Measurements from ENCODE around the gene FCN2.

The FCN2 gene

GRCh38 chr9:134913041-134913712 is 32.6 kb downstream of the FCN2 start:
- DNase-seq, result no peak

DNA sequence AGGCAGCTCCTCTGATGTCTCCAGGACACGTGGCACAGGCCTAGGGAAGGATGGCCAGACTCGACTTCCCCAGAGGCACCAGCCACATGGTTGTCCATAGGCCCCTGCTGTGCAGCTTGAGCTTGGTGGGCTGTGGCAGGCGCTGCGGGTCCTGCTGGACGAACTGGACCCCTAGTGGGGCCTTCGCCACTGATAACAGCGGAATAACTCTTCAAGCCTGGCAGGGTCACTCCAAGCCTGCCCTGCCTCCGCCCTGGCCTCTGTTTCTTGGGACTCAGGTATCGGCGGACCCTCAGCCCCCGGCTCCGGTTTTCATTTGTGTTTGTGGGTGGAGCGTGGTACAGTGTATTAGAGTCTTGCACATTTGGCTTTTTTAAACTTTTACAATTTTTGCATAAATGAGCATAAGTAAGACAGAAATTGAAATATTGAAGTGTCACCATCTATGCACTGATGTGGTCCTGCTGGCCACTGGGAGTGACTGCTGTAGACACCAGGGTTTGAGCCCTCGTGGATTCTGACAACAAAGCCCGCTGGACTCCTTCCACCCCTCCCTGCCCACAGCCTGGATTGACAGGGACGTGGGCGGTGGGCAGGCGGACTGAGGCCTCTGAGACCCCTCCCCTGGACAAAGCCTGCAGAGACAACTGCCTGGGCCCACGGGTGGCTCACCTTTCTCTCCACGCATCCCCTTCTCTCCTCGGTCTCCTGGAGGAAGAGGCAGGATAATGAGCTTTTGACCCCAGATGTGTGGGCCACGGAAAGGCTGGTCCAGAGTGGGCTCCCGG is 33.3 kb downstream of the FCN2 start:
- no peak for DNase-seq

DNA sequence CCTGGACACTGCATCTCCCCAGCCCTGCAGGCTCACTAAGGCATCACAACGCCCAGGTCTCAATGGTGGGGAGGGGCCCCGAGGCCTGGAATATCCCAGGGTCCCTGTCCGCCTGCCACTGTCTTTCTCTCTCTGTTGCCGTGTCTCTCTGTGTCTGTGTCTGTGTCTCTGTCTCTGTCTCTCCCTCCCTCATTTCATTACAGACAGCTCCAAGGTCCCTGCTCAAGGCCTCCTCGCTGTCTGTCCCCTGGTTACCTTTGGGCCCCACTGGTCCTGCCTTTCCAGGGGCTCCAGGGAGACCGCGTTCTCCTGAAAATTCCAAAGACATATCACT is 33.9 kb downstream of the FCN2 start:
- no peak for DNase-seq

GRCh38 chr9:134915046-134915985 is 34.7 kb downstream of the FCN2 start:
- DNase-seq, result no peak

- no peak for DNase-seq
Measured at GRCh38 chr9:134916161-134916665, 35.6 kb downstream of the FCN2 start.

DNA sequence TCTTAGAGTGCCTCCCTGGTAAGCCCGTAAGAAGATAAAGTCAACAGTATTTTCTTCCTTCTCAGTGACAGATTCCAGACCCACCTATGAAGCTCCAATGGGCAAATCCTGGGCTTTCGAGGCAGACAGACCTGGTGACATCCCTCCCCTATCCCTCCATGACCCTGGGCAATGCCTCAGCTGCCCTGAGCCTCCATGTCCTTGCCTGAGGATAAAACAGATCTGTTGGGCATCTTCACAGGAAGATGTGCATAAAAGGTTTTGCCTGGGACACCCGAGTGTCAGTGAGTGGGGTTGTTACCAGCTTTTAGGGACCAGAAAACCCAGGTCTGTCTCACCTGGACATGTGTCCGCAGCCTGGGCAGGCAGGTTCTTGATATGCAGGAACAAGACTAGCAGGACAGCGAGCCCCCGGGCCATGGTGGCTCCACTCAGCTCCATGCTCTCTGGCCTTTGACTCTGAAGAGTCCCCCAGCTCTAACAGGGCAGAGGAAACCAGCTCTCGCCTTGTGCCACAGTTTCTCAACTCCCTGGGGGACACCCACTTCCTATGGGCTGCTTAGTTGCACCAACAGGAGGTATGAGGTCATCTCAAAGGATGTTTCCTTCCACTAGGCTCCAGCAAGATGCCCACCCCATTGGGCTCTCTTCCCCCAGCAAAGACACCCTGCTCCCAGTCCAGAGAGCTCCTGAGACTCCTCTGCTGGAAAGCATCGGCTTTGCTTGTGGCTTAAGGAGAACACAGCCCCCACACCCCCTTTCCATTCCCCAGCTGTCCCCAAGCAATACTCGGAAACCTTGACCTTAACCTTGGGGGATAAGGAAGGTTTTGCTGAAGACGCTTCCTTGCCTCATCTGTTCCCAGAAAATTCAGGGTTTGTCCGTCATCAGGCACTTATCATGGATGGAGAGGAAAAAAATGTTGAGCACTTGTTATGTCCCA is 37.1 kb downstream of the FCN2 start, which contains the start of gene FCN1:
FCN1 (minus strand) TSS at position 482 of the 943 bp plus-strand sequence; CDS start at position 441, 41 bp downstream.
- DNase-seq, result no peak

GRCh38 chr9:134918646-134919045 is 38.0 kb downstream of the FCN2 start:
- no peak for DNase-seq

DNA sequence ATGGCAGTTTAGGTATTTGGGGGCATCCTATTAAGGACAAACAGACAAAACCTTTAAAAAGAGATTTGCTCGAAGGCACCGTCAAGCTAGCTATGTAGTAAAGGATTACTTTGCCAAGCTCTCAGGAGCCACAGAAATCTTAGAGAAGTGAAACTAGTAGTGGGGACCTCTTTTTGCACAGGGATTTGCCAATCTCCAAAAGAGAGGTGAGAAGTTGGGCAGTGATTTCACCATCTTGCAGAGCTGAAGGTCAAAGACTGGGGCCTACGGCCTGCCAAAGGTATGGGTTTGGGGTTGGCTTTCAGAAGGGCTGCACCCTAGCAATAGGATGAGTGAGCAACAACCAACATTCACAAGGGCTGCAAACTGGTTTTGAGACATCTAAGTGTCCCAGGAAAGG is 38.7 kb downstream of the FCN2 start:
- no peak for DNase-seq

- no peak for DNase-seq
Measured at GRCh38 chr9:134922066-134922931, 41.7 kb downstream of the FCN2 start.

- no peak for DNase-seq
Measured at GRCh38 chr9:134922932-134923240, 42.3 kb downstream of the FCN2 start.

DNA sequence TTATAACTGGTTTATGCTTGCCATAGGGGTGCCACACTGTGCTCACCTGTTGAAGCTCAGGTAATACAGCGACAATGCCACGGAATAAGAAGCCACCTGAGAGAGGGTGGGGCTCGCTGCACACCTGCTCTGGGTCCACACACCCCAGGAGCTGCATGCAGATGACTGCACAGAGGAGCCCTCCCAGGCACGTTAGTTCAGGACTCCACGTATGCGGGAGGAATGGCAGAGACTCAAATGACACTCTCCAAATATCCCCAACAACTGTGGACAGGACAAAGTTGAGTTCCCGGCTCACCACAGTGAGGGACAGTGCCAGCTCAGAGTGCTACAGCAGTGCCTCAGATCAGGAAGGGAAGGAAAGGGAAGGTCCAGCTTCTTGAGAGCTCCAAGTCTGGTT is 42.9 kb downstream of the FCN2 start:
- DNase-seq, result no peak

GRCh38 chr9:134925011-134925511 is 44.5 kb downstream of the FCN2 start:
- no peak for DNase-seq

DNA sequence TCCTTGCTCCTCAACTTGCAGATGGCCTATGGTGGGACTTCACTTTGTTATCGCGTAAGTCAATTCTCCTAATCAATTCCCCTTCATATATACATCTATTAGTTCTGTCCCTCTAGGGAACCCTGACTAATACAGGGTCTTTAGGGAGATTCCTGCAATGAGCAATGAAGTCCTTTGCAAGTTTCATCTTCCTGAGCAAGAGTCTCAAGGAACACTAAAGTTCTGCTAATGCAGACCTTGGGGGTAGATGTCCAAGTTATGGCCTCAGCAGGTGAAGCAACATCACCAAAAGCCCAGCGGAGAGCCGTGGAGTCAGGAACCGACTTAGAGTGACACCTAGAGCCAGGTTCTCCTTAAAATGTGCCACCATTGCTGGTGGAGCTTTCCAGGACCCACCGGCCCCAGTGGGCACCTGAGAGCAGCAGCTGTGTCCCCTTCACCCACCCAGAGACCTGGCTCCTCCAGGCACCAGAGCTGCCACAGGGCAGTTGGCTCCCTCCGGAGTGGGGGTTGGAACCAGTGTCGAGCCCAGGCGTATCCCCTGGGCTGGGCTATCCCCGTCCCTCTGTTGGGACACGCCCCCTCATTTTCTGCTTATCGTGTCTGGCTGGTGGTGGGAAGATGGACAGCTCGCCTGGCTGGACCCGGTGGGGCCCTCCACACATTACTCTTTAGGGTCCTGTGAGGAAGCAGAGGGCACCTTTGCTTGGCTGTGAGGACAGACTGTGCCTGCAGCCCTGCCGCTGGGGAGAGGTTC is 48.0 kb downstream of the FCN2 start:
- DNase-seq, result no peak

DNA sequence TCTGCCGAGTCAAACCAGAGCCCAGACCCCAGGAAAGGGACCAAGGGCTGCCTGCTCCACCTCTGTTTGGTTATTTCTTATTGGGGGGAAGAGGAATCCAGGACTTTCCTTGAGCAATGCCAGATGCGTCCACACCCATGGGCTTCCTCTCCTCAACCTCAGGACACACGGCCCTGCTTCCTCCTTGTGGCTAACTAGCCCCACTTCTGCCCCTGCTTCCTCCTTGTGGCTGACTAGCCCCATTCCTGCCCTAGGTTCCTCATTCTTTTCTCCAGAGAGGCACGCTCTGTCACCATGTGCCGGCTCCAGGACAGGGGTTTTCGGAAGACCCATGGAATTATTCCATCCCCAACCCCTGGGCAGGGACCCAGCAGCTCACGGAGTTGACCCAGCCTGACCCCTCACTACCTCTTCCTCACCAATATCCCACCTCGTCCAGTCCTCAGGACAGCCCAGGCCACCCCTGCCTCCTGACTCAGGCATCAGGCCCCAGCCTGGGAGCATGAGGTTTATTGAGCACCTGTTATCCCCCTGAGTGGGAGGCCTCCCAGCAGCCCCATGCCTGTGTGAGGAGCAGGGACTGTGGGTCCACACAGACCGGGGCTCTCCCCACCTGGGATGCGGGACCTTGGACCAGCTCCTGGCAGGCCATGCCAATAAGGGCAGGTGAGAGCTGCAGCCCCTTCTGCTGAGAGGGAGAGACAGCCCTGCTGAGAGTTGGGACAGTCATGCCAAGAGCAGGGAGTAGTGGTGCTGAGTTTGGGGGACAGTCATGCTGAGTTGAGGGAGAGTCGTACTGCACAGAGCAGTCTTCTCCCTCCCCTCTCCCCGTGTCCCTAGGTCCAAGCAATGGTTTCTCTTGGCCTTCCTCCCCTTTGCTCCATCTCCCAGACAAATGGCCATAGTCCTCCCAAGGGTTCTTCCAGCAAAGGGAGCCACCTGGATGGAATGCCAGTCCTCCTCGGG is 48.9 kb downstream of the FCN2 start:
- no peak for DNase-seq

DNA sequence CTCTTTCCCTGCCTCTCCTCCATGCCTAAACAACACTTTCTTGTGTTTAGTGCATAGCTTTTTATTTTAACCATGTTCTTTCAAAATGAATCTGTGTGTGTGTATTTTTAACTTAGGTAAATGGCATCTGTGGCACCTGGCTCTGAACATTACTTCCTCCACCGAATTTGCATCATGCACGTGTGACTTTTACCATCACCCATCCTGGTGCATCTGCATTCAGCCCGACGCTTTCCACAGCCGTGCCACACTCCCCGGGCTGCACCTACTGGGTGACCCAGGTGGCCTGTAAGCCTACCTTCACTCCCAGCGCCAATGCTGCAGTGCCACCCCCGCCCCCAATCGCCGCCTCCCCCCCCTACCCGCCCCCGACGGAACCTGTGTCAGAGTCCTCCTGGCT is 49.8 kb downstream of the FCN2 start:
- no peak for DNase-seq

DNA sequence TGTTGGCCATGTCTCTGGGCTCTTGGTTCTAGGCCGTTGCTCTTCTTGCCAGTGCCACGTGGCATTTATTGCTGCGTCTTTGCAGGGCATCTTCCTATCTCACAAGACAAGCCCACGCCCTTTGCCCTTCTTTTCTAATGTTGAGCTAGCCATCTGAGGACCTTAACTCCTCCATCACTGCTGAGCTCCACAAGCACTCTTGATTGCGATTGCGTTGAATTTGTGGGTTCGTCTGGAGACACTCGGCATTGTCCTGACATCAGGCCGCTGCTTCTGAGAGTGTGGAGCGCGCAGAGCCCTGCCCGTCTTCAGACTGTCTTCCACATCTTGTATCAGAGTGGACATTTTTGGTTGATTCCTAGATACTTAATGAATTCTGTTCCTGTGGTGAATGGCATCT is 51.6 kb downstream of the FCN2 start:
- no peak for DNase-seq

- no peak for DNase-seq
Measured at GRCh38 chr9:134932606-134933005, 52.0 kb downstream of the FCN2 start.

DNA sequence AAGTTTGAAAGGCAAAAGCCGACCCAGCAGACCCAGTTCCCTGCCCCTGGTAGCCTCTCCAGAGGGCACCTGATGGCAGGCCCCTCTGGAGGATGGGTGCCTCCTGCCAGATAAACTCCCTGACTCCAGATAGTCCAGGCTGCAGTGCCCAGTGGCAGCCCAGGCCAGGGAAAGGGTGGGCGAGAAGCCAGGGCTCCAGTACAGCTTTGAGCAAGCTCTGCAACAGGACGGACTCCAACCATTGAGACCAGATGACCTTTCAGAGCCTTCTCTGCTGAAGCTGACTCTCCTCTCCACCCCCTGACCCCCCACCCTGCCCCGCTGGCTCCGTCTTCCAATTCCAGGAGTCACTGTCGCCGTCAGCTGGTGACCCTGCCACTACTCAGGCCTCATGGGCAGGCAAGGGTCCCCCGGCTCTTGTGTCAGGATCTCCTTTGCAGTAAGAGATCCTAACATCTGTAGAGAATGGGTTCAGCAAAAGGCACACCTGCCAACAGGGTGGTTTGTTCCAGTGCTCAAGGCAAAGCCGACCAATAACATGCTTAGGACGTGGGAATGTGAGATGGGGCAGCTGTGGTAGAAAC is 52.6 kb downstream of the FCN2 start:
- no peak for DNase-seq
